B cell (primary cell): ENCODE measurements around the gene VIPAS39. TPM values are rescaled to one million over a fixed set of nuclear protein-coding genes. Genes with fewer than 3 reads are reported as not detected.
"Not testable (repeated sequence)": the region's sequence is repeated elsewhere in the genome, so short reads cannot be mapped to it uniquely, and the experiment has no call there.

Experiments used
- ATAC-seq: fragments of 200-7000 bp; cut with Tn5 transposase; one replicate; pipeline ENCODE4 v1.10.0; 2021; ENCODE audit warnings: low read depth, mild to moderate bottlenecking, moderate number of reproducible peaks, moderate library complexity
- CTCF ChIA-PET: fragments of 350-600 bp; sonication (Branson Sonifier 250); formaldehyde crosslinking; loops from one replicate; lab custom pipeline; 2021; ENCODE audit warnings: antibody characterized with exemption, inconsistent platforms; lab: Charles Lee
- POLR2A ChIA-PET: fragments of 350-600 bp; sonication (Branson Sonifier 250); formaldehyde crosslinking; loops from one replicate; lab custom pipeline; 2021; ENCODE audit warnings: antibody characterized with exemption; lab: Charles Lee
- DNase-seq: peaks from one replicate; pipeline ENCODE4 v3.0.0; 2013
- H2AFZ ChIP-seq: 2 replicates; pipeline ENCODE4 v1.6.1; 2012; ENCODE audit warnings: mild to moderate bottlenecking, low read depth, low read length; ENCODE audit not compliant: insufficient read depth, poor library complexity, severe bottlenecking
- H3K27ac ChIP-seq, 2 donors: 1 replicate in 1 of 2; 2 replicates in 1 of 2; pipeline ENCODE4 v1.5.1; 2012 to 2013; ENCODE audit warnings: low read length in 2 of 2, mild to moderate bottlenecking in 2 of 2, moderate library complexity in 1 of 2
- H3K27me3 ChIP-seq, 4 experiments: fragments of 200-600 bp in 1 of 4; sonication (generic) in 1 of 4; replicated peaks in 1 of 4; 1 replicate in 2 of 4; 2 replicates in 2 of 4; pipeline versions ENCODE4 v1.6.1 to v1.7.0; 2013 to 2016; ENCODE audit warnings: low read length in 3 of 4, mild to moderate bottlenecking in 2 of 4, mixed read lengths in 1 of 4, moderate library complexity in 1 of 4; ENCODE audit not compliant: insufficient read depth in 4 of 4, control insufficient read depth in 3 of 4; ENCODE audit errors: control extremely low read depth in 1 of 4
- H3K36me3 ChIP-seq, 2 experiments: replicated peaks in 1 of 2; 1 replicate in 1 of 2; 2 replicates in 1 of 2; pipeline versions ENCODE4 v1.6.1 to v1.7.1; 2013; ENCODE audit warnings: low read length in 1 of 2; ENCODE audit not compliant: insufficient read depth in 2 of 2, control insufficient read depth in 1 of 2; ENCODE audit errors: control extremely low read depth in 1 of 2, extremely low read depth in 1 of 2
- H3K4me1 ChIP-seq, 2 donors: fragments of 200-600 bp in 1 of 2; sonication (generic) in 1 of 2; 1 replicate in 1 of 2; 2 replicates in 1 of 2; pipeline versions ENCODE4 v1.5.1 to v1.6.1; 2013 to 2017; ENCODE audit warnings: low read length in 2 of 2; ENCODE audit not compliant: control insufficient read depth in 2 of 2, insufficient read depth in 2 of 2
- H3K4me2 ChIP-seq: replicated peaks from 2 replicates; pipeline ENCODE3; 2012; ENCODE audit warnings: mild to moderate bottlenecking, low read depth, low read length; ENCODE audit not compliant: poor library complexity, severe bottlenecking
- H3K4me3 ChIP-seq, 5 experiments: fragments of 200-600 bp in 1 of 5; sonication (generic) in 1 of 5; 1 replicate in 3 of 5; 2 replicates in 2 of 5; pipeline versions ENCODE4 v1.5.1 to v1.7.0; 2011 to 2016; ENCODE audit warnings: low read length in 4 of 5, mild to moderate bottlenecking in 4 of 5, low read depth in 2 of 5, control low read depth in 1 of 5, moderate library complexity in 1 of 5; ENCODE audit not compliant: insufficient read depth in 1 of 5; ENCODE audit errors: control extremely low read depth in 1 of 5, extremely low read depth in 1 of 5
- H3K79me2 ChIP-seq: fragments of 200-600 bp; sonication (generic); one replicate; pipeline ENCODE4 v1.6.0; 2016; ENCODE audit warnings: low read length; ENCODE audit not compliant: control insufficient read depth, insufficient read depth
- H3K9ac ChIP-seq: fragments of 200-600 bp; sonication (generic); 2 replicates; pipeline ENCODE4 v1.6.1; 2017; ENCODE audit warnings: mild to moderate bottlenecking, low read length, moderate library complexity
- H3K9me3 ChIP-seq, 3 donors: one replicate each; pipeline versions ENCODE4 v1.6.1 to v1.7.1; 2013; ENCODE audit warnings: low read length in 2 of 3; ENCODE audit not compliant: control insufficient read depth in 2 of 3, insufficient read depth in 1 of 3; ENCODE audit errors: control extremely low read depth in 1 of 3
- H4K20me1 ChIP-seq: 2 replicates; pipeline ENCODE4 v1.6.0; 2012; ENCODE audit warnings: mild to moderate bottlenecking, low read length; ENCODE audit not compliant: insufficient read depth, control insufficient read depth, poor library complexity, severe bottlenecking
- H3K27ac Mint-ChIP-seq: one replicate; pipeline ENCODE4 v1.8.0; 2021; ENCODE audit warnings: mixed read lengths
- H3K27me3 Mint-ChIP-seq: one replicate; pipeline ENCODE4 v1.8.0; 2021; ENCODE audit warnings: mixed read lengths
- H3K4me1 Mint-ChIP-seq: one replicate; pipeline ENCODE4 v1.8.0; 2021; ENCODE audit warnings: mixed read lengths
- H3K4me3 Mint-ChIP-seq: one replicate; pipeline ENCODE4 v1.8.0; 2021; ENCODE audit warnings: mixed read lengths
- H3K9me3 Mint-ChIP-seq: one replicate; pipeline ENCODE4 v1.8.0; 2022; ENCODE audit warnings: mixed read lengths; ENCODE audit not compliant: insufficient read depth
- CTCF ChIP-seq: fragments of 200-600 bp; IDR thresholded peaks from one replicate; pipeline ENCODE4 v1.8.0; 2022; ENCODE audit warnings: antibody characterized with exemption, mild to moderate bottlenecking
- EZH2 ChIP-seq: IDR thresholded peaks from 2 replicates; pipeline ENCODE4 v1.6.1; 2012; ENCODE audit warnings: borderline replicate concordance, low read depth, mild to moderate bottlenecking, moderate library complexity, low read length; ENCODE audit not compliant: insufficient read depth, poor library complexity, severe bottlenecking
- WGBS: methylation state at CpG from one replicate; pipeline ENCODE4 v1.1.5; 2013; ENCODE audit warnings: missing lambda C conversion rate; ENCODE audit not compliant: insufficient coverage; 5-methylcytosine and 5-hydroxymethylcytosine counted together
- intact Hi-C: fragments of 100-400 bp; cut with micrococcal nuclease; formaldehyde crosslinking; loops from one replicate; pipeline ENCODE4 v1.10.0; 2022
- polyA plus RNA-seq: library from polyadenylated mRNA; depleted of rRNA; stranded (reverse); fragments of >200 nt; gene quantifications from 2 replicates; pipeline ENCODE4 v1.2.3, GENCODE V29; 2012
- total RNA-seq, 2 donors: library from RNA; stranded (reverse); fragments of 120-200 nt in 1 of 2; gene quantifications; 1 replicate in 1 of 2; 2 replicates in 1 of 2; pipeline versions ENCODE4 v1.2.3 to v1.2.4, GENCODE V29; 2013 to 2022

VIPAS39 gene
- total and polyA plus RNA-seq, 2 donors (not counting 1 experiment from before 2014, with no cell fraction given), result 17.4 to 25.9 TPM

- H3K36me3 ChIP-seq, H3K4me1 Mint-ChIP-seq, H3K27ac ChIP-seq, H3K4me2 ChIP-seq, ATAC-seq, H3K27me3 ChIP-seq, H3K9me3 Mint-ChIP-seq, H3K4me1 ChIP-seq, H3K4me3 ChIP-seq, H2AFZ ChIP-seq, POLR2A ChIA-PET, DNase-seq, H4K20me1 ChIP-seq, intact Hi-C loops, H3K27ac Mint-ChIP-seq, H3K27me3 Mint-ChIP-seq, H3K9ac ChIP-seq, H3K4me3 Mint-ChIP-seq, H3K79me2 ChIP-seq: not testable (repeated sequence)
- peaks cover 0 to 15% (median 14%) of the 10 kb centered on the region in 3 donors for H3K9me3 ChIP-seq
- WGBS, result 100% methylated on average over 3 of the region's 10 CpGs
- CTCF ChIA-PET, result interaction anchor here (0.6 kb wide), 1 partner anchor 94 kb away, joined by 3 read pairs; no protein-coding TSS in a partner anchor
Observed at GRCh38 chr14:77415403-77416030, 41.9 kb downstream of the VIPAS39 start.

GRCh38 chr14:77409131-77409533 is 48.3 kb downstream of the VIPAS39 start:
- ChIA-PET CTCF (interaction anchor here (0.6 to 1.8 kb wide), 4 partner anchors 9 to 256 kb away, joined by 3 to 5 read pairs (median 4); no protein-coding TSS in a partner anchor), POLR2A (no interaction called here)
- H3K79me2 ChIP-seq, result no peaks in the 10 kb centered on the region
- H3K4me3 ChIP-seq, result no peak overlapping the region
- Mint-ChIP-seq H3K27me3 (no peaks in the 10 kb centered on the region), H3K9me3 (no peaks in the 10 kb centered on the region), H3K4me1 (peaks cover 10% of the 10 kb centered on the region), H3K27ac (no peak overlapping the region), H3K4me3 (no peak overlapping the region)
- no peak overlapping the region for H3K27ac ChIP-seq
- no peaks in the 10 kb centered on the region for H3K36me3 ChIP-seq
- H3K27me3 ChIP-seq, result no peaks in the 10 kb centered on the region
- H4K20me1 ChIP-seq, result no peaks in the 10 kb centered on the region
- H2AFZ ChIP-seq, result no peak overlapping the region
- no peak for TF ChIP-seq EZH2
- no peak for TF ChIP-seq CTCF
- H3K9ac ChIP-seq, result no peak overlapping the region
- DNase-seq, result peak; percentile 41
- intact Hi-C loops, result no loop called here
- H3K4me1 ChIP-seq, result peaks cover 3 to 5% of the 10 kb centered on the region in 2 donors
- ATAC-seq, result peak; percentile 28
- no peaks in the 10 kb centered on the region for H3K9me3 ChIP-seq
- 100% methylated on average over 1 of the region's 3 CpGs for WGBS
- H3K4me2 ChIP-seq, result no peak overlapping the region
